ENCODE measurements around the gene CTNNBL1. TPM values are rescaled to one million over a fixed set of nuclear protein-coding genes. Genes with fewer than 3 reads are reported as not detected.

CTNNBL1 gene
- total RNA-seq, 1 donor, result 19.5 TPM

DNA sequence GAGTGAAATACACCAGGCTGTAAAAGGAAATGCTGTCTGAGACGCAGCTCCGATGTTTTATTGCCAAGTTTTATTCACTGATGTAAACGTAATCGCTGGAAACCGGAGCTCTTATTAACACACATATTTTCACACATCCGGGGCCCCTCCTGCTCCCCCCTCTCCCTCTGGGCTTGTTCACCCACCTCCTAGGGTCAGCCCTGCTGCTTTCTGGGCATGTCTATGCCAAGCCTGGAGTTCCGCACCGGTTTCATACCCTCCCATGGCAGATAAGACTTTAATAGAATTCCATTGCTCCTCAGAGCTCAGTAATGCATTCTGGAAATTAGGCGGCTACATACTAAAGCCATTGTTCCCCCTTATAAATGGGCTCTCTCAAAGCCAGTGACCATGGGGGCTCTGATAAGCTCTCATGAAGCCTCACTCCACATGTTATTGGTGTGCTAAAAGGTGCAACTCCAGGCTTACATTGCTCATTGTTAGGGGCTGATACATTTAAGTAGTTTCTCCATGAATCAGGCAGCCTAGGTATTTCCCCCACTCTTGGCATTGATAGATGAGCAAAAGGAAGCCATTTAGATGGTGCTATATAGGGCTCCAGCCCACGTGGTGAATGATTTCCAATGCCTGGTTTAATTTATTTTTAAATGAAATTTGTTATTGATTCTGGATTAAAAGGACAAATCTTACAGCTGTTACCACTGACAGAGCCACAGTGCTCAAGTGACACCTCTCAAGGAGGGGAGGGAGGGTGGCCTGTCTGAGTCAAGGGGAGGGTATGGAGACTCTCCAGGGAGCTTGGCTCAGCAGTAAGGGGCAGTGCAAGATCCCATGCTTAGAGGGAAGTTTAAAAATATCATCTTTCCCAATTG lies 204.6 kb downstream of the CTNNBL1 start:
- Histone ChIP-seq H2AFZ (ENCODE audit: low read length) (peak overlapping the region; percentile 9), H3K4me3 (ENCODE audit: insufficient read depth, low read length) (no peak overlapping the region), H3K4me2 (ENCODE audit: insufficient read depth, low read length) (peak overlapping the region; percentile 36), H3K9me3 (ENCODE audit: low read depth, low read length) (no peaks in the 10 kb centered on the region), H3K27me3 (ENCODE audit: insufficient read depth, low read length) (peaks cover 27% of the 10 kb centered on the region), H4K20me1 (ENCODE audit: insufficient read depth, low read length) (no peaks in the 10 kb centered on the region), H3K27ac (ENCODE audit: low read depth, low read length) (no peak overlapping the region), H3K36me3 (ENCODE audit: insufficient read depth, low read length) (no peaks in the 10 kb centered on the region), H3K79me2 (ENCODE audit: insufficient read depth, low read length) (no peaks in the 10 kb centered on the region), H3K4me1 (ENCODE audit: insufficient read depth, low read length) (peaks cover 10% of the 10 kb centered on the region)
- TF ChIP-seq CTCF (IDR thresholded peaks at IDR 0.05; ENCODE audit: extremely low read depth, low read depth, low read length), result no peak
- DNase-seq (ENCODE audit: insufficient read length, low spot score, missing footprints), result peak; percentile 86

- TF ChIP-seq CTCF (IDR thresholded peaks at IDR 0.05; ENCODE audit: extremely low read depth, low read depth, low read length), result no peak
- DNase-seq (ENCODE audit: insufficient read length, low spot score, missing footprints), result no peak
These were observed 205.5 kb downstream of the CTNNBL1 start for GRCh38 chr20:37899105-37900045.

GRCh38 chr20:37901240-37901639 lies 207.4 kb downstream of the CTNNBL1 start:
- peaks cover 39% of the 10 kb centered on the region for H3K27me3 ChIP-seq (ENCODE audit: insufficient read depth, low read length)
- peaks cover 10% of the 10 kb centered on the region for H3K4me1 ChIP-seq (ENCODE audit: insufficient read depth, low read length)
- DNase-seq (ENCODE audit: insufficient read length, low spot score, missing footprints), result peak; percentile 92

More at GRCh38 chr20:37899105-37900045, 205.5 kb downstream of the CTNNBL1 start:
- H4K20me1 ChIP-seq (ENCODE audit: insufficient read depth, low read length), result peaks cover 5% of the 10 kb centered on the region
- no peaks in the 10 kb centered on the region for H3K9me3 ChIP-seq (ENCODE audit: low read depth, low read length)
- peaks cover 31% of the 10 kb centered on the region for H3K27me3 ChIP-seq (ENCODE audit: insufficient read depth, low read length)
- H2AFZ ChIP-seq (ENCODE audit: low read length), result no peak overlapping the region
- H3K4me2 ChIP-seq (ENCODE audit: insufficient read depth, low read length), result no peak overlapping the region
- no peaks in the 10 kb centered on the region for H3K36me3 ChIP-seq (ENCODE audit: insufficient read depth, low read length)
- no peak overlapping the region for H3K27ac ChIP-seq (ENCODE audit: low read depth, low read length)
- peaks cover 10% of the 10 kb centered on the region for H3K4me1 ChIP-seq (ENCODE audit: insufficient read depth, low read length)
- no peak overlapping the region for H3K4me3 ChIP-seq (ENCODE audit: insufficient read depth, low read length)
- H3K79me2 ChIP-seq (ENCODE audit: insufficient read depth, low read length), result no peaks in the 10 kb centered on the region

More at GRCh38 chr20:37901240-37901639, 207.4 kb downstream of the CTNNBL1 start:
- H3K4me3 ChIP-seq (ENCODE audit: insufficient read depth, low read length), result no peak overlapping the region
- H3K27ac ChIP-seq (ENCODE audit: low read depth, low read length), result no peak overlapping the region
- no peak for TF ChIP-seq CTCF (IDR thresholded peaks at IDR 0.05; ENCODE audit: extremely low read depth, low read depth, low read length)
- H2AFZ ChIP-seq (ENCODE audit: low read length), result no peak overlapping the region
- H3K36me3 ChIP-seq (ENCODE audit: insufficient read depth, low read length), result no peaks in the 10 kb centered on the region
- H4K20me1 ChIP-seq (ENCODE audit: insufficient read depth, low read length), result peaks cover 5% of the 10 kb centered on the region
- no peaks in the 10 kb centered on the region for H3K79me2 ChIP-seq (ENCODE audit: insufficient read depth, low read length)
- H3K4me2 ChIP-seq (ENCODE audit: insufficient read depth, low read length), result no peak overlapping the region
- no peaks in the 10 kb centered on the region for H3K9me3 ChIP-seq (ENCODE audit: low read depth, low read length)

Data from osteoblast (primary cell).